Cardiac muscle cell (in vitro differentiated cells and primary cell): ENCODE data around the gene TCF4. TPM values are rescaled to one million over a fixed set of nuclear protein-coding genes. Genes with fewer than 3 reads are reported as not detected.

Experiments used
- DNase-seq, 2 donors: peaks; one replicate each; pipeline versions ENCODE4 v3.0.0 to v3.0.0-alpha.2; 2010 to 2017; ENCODE audit warnings: low read depth in 1 of 2, low spot score in 1 of 2
- H3K27ac ChIP-seq: fragments of 200-600 bp; sonication (generic); 2 replicates; pipeline ENCODE4 v1.5.1; 2016
- H3K27me3 ChIP-seq: fragments of 200-600 bp; sonication (generic); 2 replicates; pipeline ENCODE4 v1.6.0; 2016; ENCODE audit warnings: control low read depth
- H3K36me3 ChIP-seq: fragments of 200-600 bp; sonication (generic); 2 replicates; pipeline ENCODE4 v1.5.1; 2016; ENCODE audit warnings: control low read depth
- H3K4me1 ChIP-seq: fragments of 200-600 bp; sonication (generic); 2 replicates; pipeline ENCODE4 v1.8.1; 2017; ENCODE audit warnings: low read depth, mild to moderate bottlenecking, mixed run types
- H3K4me3 ChIP-seq: fragments of 200-600 bp; sonication (generic); 2 replicates; pipeline ENCODE4 v1.5.1; 2016; ENCODE audit warnings: mild to moderate bottlenecking
- H3K9me3 ChIP-seq: fragments of 200-600 bp; sonication (generic); 2 replicates; pipeline ENCODE4 v1.5.1; 2017; ENCODE audit warnings: low read depth, mild to moderate bottlenecking, control low read depth
- polyA plus RNA-seq: library from polyadenylated mRNA; unstranded; fragments of >200 nt; fragmentation: Nextera tagmentation; extraction: Ambion mirVana; gene quantifications from 2 replicates; pipeline ENCODE4 v1.2.1, GENCODE V29; 2016
- total RNA-seq: library from RNA; depleted of rRNA; stranded (reverse); fragments of >200 nt; gene quantifications from 2 replicates; pipeline ENCODE4 v1.2.3, GENCODE V29; 2016
- TF ChIP-seq, protein P1 (sequence below): IDR thresholded peaks from 2 replicates; pipeline ENCODE4 v1.5.1; 2012; ENCODE audit warnings: low read depth, mild to moderate bottlenecking, low read length

TCF4 gene
- total and polyA plus RNA-seq, 2 experiments from 2014 or later, result 38.3 to 59.2 TPM

DNA sequence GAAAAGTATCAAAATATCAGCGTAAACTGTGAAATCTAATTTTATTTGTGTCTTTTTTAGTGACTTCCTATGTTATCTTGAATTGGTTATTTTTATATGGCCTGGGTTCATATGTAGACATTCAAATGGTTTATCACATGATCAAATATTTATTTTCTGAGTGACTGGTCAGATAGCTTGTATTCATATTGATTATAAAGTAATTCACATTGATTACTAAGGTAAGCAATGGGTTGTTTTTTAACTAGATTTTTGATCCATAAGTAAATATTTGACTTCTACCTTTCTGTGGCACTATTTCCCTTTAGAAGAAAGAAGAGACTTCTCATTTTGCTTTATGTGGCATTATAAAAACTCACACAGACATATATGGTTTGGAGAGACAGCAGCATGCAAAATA is 260.5 kb downstream of the TCF4 start:
- Histone ChIP-seq H3K27ac (no peak overlapping the region), H3K4me1 (peaks cover 10% of the 10 kb centered on the region), H3K9me3 (no peaks in the 10 kb centered on the region), H3K27me3 (no peaks in the 10 kb centered on the region), H3K36me3 (no peaks in the 10 kb centered on the region), H3K4me3 (no peak overlapping the region)
- no peak for DNase-seq
- TF ChIP-seq, protein P1, sequence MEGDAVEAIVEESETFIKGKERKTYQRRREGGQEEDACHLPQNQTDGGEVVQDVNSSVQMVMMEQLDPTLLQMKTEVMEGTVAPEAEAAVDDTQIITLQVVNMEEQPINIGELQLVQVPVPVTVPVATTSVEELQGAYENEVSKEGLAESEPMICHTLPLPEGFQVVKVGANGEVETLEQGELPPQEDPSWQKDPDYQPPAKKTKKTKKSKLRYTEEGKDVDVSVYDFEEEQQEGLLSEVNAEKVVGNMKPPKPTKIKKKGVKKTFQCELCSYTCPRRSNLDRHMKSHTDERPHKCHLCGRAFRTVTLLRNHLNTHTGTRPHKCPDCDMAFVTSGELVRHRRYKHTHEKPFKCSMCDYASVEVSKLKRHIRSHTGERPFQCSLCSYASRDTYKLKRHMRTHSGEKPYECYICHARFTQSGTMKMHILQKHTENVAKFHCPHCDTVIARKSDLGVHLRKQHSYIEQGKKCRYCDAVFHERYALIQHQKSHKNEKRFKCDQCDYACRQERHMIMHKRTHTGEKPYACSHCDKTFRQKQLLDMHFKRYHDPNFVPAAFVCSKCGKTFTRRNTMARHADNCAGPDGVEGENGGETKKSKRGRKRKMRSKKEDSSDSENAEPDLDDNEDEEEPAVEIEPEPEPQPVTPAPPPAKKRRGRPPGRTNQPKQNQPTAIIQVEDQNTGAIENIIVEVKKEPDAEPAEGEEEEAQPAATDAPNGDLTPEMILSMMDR, result no peak

DNA sequence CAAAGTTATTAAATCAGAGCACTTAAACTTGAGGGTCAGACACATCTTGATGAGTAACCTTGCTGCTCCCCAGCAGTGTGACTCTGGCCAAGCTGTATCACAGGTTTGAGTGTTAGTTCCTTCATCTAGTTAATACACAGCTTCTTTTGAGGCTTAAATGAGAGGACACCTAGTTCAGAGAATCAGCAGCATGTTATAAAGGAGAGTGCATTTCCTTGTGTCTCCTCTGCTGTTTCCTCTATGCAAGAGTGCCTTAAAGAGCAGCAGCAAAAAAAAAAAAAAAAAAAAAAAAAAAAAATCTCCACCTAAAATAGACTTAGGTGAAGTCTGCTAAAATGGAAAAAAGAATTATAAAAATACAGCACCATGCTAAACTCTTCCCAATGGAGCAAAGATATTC is 261.9 kb downstream of the TCF4 start:
- DNase-seq, result no peak
- Histone ChIP-seq H3K36me3 (no peaks in the 10 kb centered on the region), H3K27ac (no peak overlapping the region)

DNA sequence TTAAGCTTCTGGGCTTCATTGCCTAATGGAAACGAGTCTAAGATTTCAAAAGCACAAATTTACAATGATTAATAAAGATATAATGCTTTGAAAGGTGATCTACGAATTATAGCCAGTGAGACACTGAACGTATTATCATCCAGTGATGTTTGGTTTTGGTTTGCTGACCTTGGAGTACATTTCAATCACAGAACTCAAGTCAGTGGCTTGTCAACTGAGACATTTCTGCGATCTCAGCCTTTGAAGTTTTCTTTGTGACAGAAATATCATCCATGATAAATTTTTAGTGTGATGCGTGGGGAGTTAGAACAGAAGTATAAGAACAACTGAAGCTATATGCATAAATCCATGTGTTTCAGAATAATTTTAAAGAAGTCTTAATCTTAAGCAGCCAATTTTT is 263.8 kb downstream of the TCF4 start:
- Histone ChIP-seq H3K4me3 (no peak overlapping the region), H3K36me3 (no peaks in the 10 kb centered on the region), H3K9me3 (no peaks in the 10 kb centered on the region), H3K27ac (no peak overlapping the region), H3K4me1 (peaks cover 10% of the 10 kb centered on the region), H3K27me3 (no peaks in the 10 kb centered on the region)
- TF ChIP-seq, protein P1, result no peak
- DNase-seq, result no peak

More for the DNA sequence above, 261.9 kb downstream of the TCF4 start:
- H3K4me3 ChIP-seq, result no peak overlapping the region
- H3K9me3 ChIP-seq, result no peaks in the 10 kb centered on the region
- no peaks in the 10 kb centered on the region for H3K27me3 ChIP-seq
- TF ChIP-seq, protein P1, result no peak
- peaks cover 10% of the 10 kb centered on the region for H3K4me1 ChIP-seq

DNA sequence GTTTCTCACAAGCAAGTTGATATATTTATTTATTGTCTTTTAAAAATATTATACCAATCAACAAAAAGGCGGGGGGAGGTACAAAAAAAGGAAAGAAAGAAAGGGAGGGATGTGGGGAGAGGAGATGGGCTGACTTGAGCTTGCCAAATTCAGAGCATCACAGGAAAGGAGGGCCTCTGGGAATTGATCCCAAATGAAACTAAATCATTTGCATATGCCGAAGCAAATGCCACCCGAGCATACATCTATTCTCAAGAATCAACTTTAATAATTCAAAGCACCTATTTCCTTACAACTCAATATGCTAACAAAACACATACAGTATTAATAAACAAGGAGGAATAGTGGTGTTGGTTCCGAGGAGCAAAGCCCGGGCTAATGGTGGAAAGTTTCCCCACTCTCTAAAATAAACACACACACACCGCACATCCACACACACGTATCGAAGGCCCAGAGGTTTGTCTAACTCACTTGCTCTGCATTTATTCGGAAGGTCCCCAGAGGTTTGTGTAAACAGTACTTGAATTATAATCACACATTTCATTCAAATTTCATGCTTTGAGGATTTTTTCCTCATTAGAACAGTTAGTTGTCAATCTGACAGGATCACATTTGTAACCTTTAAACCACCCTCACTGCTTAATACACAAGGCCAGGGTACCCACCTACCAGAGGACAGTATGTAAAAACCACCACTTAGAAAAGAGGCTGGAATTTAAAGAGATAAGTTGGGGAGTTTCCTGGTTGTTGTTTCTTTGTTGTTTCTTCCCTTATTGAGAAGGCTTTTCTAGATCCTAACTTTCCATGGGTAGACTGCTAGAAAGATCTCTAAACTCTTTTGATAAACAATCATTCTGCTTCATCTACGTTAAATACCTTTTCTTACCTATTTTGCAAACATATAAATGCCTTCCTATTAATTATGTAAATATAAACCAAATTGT is 264.7 kb downstream of the TCF4 start:
- Histone ChIP-seq H3K4me3 (no peak overlapping the region), H3K9me3 (no peaks in the 10 kb centered on the region), H3K36me3 (no peaks in the 10 kb centered on the region), H3K27ac (no peak overlapping the region), H3K4me1 (peaks cover 10% of the 10 kb centered on the region), H3K27me3 (no peaks in the 10 kb centered on the region)
- TF ChIP-seq, protein P1, result no peak
- DNase-seq, result peak in 1 of 2 donors; percentile 46

GRCh38 chr18:55322178-55322735 is 265.7 kb downstream of the TCF4 start:
- H3K27ac ChIP-seq, result peak overlapping the region; percentile 61
- peak; percentile 83 to 96 for DNase-seq
- no peaks in the 10 kb centered on the region for H3K36me3 ChIP-seq
- TF ChIP-seq, protein P1, result peak; percentile 26
- no peaks in the 10 kb centered on the region for H3K27me3 ChIP-seq
- no peaks in the 10 kb centered on the region for H3K9me3 ChIP-seq
- H3K4me1 ChIP-seq, result peaks cover 10% of the 10 kb centered on the region
- H3K4me3 ChIP-seq, result peak overlapping the region; percentile 33
